Stimulated activated memory B cell treated with anti-CD40 and anti-IgM and Interleukin-4, amounts not matched to agents 10 μg/mL and 1 μg/mL and 100 μg/mL, for 72 hours (primary cell): ENCODE measurements around the gene ATF4.

Source experiments
- ATAC-seq: fragments of 150-1000 bp; cut with Tn5 transposase; 2 replicates; pipeline ENCODE4 v1.10.0; 2021
- H3K27ac Mint-ChIP-seq: one replicate; pipeline ENCODE4 v1.8.0; 2022; ENCODE audit warnings: mild to moderate bottlenecking, mixed read lengths
- H3K27me3 Mint-ChIP-seq: one replicate; pipeline ENCODE4 v1.8.0; 2022; ENCODE audit warnings: mixed read lengths
- H3K36me3 Mint-ChIP-seq: one replicate; pipeline ENCODE4 v1.8.0; 2022; ENCODE audit warnings: mixed read lengths
- H3K4me1 Mint-ChIP-seq: one replicate; pipeline ENCODE4 v1.8.0; 2022; ENCODE audit warnings: mixed read lengths
- H3K4me3 Mint-ChIP-seq: one replicate; pipeline ENCODE4 v1.8.0; 2022; ENCODE audit warnings: mild to moderate bottlenecking, moderate library complexity, mixed read lengths
- H3K9me3 Mint-ChIP-seq: one replicate; pipeline ENCODE4 v1.8.0; 2022; ENCODE audit warnings: mixed read lengths

ATF4 gene

DNA sequence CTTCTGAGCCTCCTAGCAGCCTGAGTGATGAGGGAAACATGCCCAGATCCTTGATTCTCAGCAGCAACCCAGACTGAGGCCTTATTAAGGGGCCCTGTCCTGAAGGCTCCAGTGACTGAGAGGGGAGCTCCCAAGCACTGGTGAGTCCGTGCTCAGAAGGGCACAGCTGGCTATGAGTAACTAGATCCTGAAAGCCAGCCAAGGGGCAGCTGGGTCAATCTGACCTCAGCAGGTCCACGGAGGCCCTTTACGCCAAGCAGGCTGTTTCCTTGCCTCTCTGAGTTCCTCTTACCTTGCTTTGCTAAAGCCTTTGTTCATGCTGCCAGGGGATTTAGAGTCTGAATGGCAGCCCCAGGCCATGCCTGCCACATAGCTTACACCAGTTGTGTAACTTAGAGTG, 37.6 kb upstream of the ATF4 start:
- no peak for ATAC-seq
- Mint-ChIP-seq H3K4me3 (no peak overlapping the region), H3K4me1 (peaks cover 11% of the 10 kb centered on the region), H3K36me3 (peaks cover 9% of the 10 kb centered on the region), H3K27me3 (no peaks in the 10 kb centered on the region), H3K27ac (no peak overlapping the region), H3K9me3 (no peaks in the 10 kb centered on the region)

DNA sequence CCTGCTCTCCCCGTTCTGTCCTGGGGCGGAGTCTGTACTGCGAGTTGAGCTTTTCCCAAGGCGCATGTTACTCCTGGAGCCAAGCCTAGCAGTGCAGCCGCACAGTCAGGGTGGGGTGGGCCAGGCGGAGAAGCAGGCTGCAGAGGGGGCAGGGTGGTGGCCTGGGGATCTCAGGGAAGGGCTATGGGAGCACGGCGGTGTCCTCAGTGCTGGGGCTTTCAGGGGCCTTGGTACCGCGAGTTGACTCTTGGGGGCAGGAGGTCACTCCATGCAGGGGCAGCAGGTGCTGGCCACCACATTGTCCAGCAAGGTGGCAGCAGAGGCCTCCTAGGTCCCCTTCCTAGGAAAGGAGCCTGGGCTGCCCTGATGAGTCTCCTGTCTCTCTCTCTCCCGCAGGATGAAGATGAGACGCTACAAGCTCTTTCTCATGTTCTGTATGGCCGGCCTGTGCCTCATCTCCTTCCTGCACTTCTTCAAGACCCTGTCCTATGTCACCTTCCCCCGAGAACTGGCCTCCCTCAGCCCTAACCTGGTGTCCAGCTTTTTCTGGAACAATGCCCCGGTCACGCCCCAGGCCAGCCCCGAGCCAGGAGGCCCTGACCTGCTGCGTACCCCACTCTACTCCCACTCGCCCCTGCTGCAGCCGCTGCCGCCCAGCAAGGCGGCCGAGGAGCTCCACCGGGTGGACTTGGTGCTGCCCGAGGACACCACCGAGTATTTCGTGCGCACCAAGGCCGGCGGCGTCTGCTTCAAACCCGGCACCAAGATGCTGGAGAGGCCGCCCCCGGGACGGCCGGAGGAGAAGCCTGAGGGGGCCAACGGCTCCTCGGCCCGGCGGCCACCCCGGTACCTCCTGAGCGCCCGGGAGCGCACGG, 33.2 kb upstream of the ATF4 start:
- Mint-ChIP-seq H3K36me3 (peaks cover 6% of the 10 kb centered on the region), H3K9me3 (no peaks in the 10 kb centered on the region), H3K4me1 (peaks cover 24% of the 10 kb centered on the region), H3K27me3 (no peaks in the 10 kb centered on the region), H3K4me3 (no peak overlapping the region), H3K27ac (no peak overlapping the region)
- no peak for ATAC-seq

DNA sequence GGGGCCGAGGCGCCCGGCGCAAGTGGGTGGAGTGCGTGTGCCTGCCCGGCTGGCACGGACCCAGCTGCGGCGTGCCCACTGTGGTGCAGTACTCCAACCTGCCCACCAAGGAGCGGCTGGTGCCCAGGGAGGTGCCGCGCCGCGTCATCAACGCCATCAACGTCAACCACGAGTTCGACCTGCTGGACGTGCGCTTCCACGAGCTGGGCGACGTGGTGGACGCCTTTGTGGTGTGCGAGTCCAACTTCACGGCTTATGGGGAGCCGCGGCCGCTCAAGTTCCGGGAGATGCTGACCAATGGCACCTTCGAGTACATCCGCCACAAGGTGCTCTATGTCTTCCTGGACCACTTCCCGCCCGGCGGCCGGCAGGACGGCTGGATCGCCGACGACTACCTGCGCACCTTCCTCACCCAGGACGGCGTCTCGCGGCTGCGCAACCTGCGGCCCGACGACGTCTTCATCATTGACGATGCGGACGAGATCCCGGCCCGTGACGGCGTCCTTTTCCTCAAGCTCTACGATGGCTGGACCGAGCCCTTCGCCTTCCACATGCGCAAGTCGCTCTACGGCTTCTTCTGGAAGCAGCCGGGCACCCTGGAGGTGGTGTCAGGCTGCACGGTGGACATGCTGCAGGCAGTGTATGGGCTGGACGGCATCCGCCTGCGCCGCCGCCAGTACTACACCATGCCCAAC, 32.4 kb upstream of the ATF4 start:
- Mint-ChIP-seq H3K4me3 (no peak overlapping the region), H3K27ac (no peak overlapping the region), H3K9me3 (no peaks in the 10 kb centered on the region), H3K36me3 (peaks cover 6% of the 10 kb centered on the region), H3K4me1 (peaks cover 27% of the 10 kb centered on the region), H3K27me3 (no peaks in the 10 kb centered on the region)
- no peak for ATAC-seq

DNA sequence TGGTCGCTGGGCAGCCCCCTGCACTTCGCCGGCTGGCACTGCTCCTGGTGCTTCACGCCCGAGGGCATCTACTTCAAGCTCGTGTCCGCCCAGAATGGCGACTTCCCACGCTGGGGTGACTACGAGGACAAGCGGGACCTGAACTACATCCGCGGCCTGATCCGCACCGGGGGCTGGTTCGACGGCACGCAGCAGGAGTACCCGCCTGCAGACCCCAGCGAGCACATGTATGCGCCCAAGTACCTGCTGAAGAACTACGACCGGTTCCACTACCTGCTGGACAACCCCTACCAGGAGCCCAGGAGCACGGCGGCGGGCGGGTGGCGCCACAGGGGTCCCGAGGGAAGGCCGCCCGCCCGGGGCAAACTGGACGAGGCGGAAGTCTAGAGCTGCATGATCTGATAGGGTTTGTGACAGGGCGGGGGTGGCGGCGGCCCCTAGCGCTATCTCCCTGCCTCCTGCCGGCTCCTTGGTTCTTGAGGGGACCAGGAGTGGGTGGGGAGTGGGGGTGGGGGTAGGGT, 31.7 kb upstream of the ATF4 start:
- no peak overlapping the region for H3K4me3 Mint-ChIP-seq

DNA sequence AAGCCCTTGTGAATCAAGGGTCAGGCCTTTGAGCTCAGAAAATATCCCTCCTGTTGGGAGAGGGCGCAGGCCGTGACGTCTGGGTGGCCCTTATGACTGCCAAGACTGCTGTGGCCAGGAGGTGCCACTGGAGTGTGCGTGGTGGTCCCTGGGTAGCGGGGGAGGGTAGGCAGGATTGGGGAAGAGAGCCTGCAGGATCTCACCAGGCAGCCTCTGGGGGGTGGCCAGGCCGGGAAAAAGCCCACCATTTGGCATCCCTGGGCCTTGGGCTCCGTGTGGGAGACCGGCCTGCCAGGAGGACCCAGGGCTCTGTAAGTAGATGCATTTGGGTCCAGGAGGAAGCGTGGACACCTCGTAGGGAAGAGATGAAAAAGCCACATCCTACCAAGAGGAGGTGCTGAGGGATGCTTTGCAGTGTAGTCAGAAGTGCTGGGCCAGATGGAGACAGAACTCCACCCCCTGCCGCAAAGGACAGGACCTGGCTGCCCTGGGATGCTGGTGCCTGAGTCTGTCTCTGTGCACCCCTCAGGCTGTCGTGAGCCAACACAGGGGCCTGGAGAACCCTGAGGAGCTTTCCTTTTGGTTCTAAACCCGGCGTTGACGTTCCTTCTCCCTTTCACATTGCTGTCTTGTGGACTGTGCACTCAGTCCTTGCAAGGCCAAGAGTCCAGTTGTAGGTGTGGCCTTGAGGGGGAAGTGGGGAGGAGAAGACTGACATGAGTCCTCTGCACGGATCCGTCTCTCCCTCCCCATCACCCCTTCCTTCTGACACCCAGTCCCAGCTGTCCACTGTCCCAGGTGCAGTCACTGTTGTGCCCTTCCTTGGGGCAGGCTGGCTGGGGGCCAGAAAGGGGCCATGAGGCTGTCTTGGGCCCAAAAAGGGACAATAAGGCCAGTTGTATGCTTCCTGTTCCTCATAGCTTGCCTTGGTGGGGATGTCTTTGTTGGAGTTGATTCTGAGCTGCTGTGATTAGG, 31.0 kb upstream of the ATF4 start:
- Mint-ChIP-seq H3K9me3 (no peaks in the 10 kb centered on the region), H3K4me1 (peaks cover 35% of the 10 kb centered on the region), H3K27ac (peak overlapping the region; percentile 12), H3K36me3 (peaks cover 6% of the 10 kb centered on the region), H3K27me3 (no peaks in the 10 kb centered on the region), H3K4me3 (peak overlapping the region; percentile 17)
- ATAC-seq = no peak

More for the DNA sequence above, 31.7 kb upstream of the ATF4 start:
- no peak for ATAC-seq
- Mint-ChIP-seq H3K27ac (no peak overlapping the region), H3K4me1 (peaks cover 34% of the 10 kb centered on the region), H3K36me3 (peaks cover 6% of the 10 kb centered on the region), H3K27me3 (no peaks in the 10 kb centered on the region), H3K9me3 (no peaks in the 10 kb centered on the region)

DNA sequence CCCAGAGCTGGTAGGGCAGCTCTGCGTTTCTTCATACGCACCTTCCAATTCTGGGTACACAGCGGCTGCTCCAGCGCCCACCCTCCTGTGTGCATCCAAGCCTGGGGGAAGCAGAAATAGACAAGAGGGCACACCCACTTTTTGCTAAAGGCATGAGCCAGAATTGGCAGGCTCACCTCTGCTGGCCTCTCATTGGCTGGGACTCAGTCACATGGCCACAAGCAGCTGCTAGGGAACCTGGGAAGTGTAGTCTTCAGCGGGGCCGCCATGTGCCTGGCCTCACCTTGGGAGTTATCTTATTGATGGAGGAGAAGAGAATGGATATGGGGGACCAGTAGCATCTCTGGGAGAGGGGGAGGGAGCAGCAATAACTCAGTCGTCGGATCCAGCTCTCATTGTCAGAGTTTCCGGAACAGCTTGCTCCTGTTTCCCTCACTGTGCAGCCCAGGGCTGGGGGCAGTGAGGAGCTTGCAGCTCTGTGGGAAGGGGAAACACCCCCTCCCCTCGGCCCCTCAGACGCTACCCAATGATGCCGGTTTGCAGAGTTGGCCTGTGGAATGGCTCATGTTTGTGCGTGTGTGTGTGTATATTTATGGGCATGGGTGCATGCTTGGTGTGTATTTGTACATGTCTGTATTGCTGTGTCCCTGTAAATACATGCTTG, 30.1 kb upstream of the ATF4 start:
- H3K4me3 Mint-ChIP-seq = peak overlapping the region; percentile 24
- peak; percentile 96 for ATAC-seq
- no peaks in the 10 kb centered on the region for H3K9me3 Mint-ChIP-seq
- no peaks in the 10 kb centered on the region for H3K27me3 Mint-ChIP-seq
- peaks cover 6% of the 10 kb centered on the region for H3K36me3 Mint-ChIP-seq
- H3K27ac Mint-ChIP-seq = peak overlapping the region; percentile 12
- peaks cover 43% of the 10 kb centered on the region for H3K4me1 Mint-ChIP-seq

DNA sequence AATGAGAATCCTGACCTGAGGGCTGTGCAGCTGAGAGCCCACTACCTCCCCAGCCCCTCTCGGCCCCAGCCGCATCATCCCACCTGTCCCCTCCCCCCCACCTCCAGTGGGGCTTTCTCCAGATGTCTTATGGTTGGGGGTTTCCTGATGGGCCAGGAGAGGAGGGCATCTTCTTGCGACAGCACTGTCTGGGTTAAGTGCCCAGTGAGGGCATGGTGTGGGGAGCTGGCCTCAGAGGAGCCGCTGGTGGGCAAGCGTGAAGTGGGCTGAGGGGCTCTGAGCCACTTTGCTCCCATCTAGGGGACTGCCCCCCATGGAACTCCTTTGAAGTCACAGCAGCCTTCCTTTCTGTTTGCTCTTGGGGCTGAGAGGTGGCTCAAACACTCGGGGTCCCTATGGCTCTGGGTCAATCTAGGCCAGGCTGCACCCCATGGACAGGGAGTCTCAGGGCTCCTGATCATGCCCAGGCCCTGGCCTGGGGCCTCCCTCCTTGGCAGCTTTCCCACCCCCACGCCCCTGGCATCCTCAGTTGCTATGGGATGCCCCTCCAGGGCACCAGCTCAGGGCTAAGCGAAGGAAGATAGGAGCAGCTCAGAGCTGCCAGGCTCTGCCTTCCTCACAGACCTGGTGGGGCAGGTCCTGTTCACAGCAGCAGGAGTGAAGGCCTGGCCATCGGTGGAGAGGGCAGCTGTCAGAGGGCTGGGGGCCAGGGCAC, 29.2 kb upstream of the ATF4 start:
- ATAC-seq = no peak
- H3K4me3 Mint-ChIP-seq = no peak overlapping the region
- H3K27ac Mint-ChIP-seq = peak overlapping the region; percentile 22
- H3K4me1 Mint-ChIP-seq = peaks cover 51% of the 10 kb centered on the region
- H3K36me3 Mint-ChIP-seq = peaks cover 6% of the 10 kb centered on the region
- H3K27me3 Mint-ChIP-seq = no peaks in the 10 kb centered on the region
- H3K9me3 Mint-ChIP-seq = no peaks in the 10 kb centered on the region

DNA sequence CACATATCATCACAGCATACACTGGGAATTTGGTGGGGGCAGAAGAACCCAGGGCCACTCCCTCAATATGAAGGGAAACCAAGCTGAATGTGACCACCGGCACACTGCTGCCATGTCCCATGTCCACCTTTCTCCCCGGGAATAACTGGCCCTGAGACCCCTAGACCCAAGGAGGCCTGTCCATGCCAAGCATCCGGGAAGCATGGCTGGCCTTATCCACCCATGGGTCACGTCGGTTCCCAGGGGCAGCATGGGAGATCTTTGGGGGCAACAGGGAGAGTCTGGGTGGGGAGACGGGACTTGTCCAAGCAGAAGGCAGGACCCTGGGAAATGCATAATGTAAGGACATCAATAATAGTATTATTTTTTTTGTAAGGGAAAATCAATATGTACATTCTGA, 28.7 kb upstream of the ATF4 start:
- H3K4me1 Mint-ChIP-seq = peaks cover 57% of the 10 kb centered on the region
- H3K4me3 Mint-ChIP-seq = no peak overlapping the region
- H3K36me3 Mint-ChIP-seq = peaks cover 6% of the 10 kb centered on the region
- no peaks in the 10 kb centered on the region for H3K27me3 Mint-ChIP-seq
- no peak overlapping the region for H3K27ac Mint-ChIP-seq
- H3K9me3 Mint-ChIP-seq = no peaks in the 10 kb centered on the region
- ATAC-seq = no peak

DNA sequence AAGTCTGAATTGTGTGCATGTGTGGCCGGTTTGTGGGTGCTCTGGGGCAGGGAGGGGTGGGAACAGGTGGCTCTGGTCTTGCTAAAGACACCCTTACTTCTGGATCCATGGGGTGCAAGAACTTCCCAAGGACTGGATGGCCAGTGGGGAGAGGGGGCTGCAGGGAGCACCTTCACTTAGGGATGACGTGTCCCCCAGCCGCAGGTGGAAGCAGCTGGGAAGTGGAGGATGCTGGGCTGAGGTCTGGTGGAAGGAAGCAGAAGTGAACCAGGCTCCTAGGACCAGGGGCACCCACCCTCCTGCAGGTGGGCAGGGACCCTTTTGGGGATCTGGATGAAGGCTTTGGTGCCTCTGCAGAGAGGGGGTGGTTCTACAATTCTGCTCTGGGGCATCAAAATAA, 28.2 kb upstream of the ATF4 start:
- no peak overlapping the region for H3K27ac Mint-ChIP-seq
- H3K9me3 Mint-ChIP-seq = no peaks in the 10 kb centered on the region
- no peak overlapping the region for H3K4me3 Mint-ChIP-seq
- H3K36me3 Mint-ChIP-seq = peaks cover 6% of the 10 kb centered on the region
- H3K4me1 Mint-ChIP-seq = peaks cover 60% of the 10 kb centered on the region
- no peak for ATAC-seq
- H3K27me3 Mint-ChIP-seq = no peaks in the 10 kb centered on the region

DNA sequence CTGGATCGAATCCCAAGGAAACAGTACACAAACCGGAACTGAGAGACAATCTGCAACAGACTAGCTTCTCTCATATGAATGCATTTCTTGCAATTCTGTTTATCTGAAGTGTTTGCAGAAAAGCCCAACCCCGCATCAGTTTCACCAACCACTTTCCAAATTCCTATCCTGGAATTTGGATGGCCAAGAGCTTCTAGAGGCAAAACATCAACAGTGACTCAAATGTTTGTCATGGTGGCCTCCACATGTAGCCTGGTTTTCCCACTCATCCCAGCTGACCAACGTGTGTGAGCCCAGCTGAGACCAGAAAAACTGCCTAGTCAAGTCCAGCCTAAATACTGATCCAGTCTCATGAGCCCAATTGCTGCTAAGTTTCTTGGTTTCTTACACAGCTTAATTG, 26.6 kb upstream of the ATF4 start:
- no peak overlapping the region for H3K4me3 Mint-ChIP-seq

DNA sequence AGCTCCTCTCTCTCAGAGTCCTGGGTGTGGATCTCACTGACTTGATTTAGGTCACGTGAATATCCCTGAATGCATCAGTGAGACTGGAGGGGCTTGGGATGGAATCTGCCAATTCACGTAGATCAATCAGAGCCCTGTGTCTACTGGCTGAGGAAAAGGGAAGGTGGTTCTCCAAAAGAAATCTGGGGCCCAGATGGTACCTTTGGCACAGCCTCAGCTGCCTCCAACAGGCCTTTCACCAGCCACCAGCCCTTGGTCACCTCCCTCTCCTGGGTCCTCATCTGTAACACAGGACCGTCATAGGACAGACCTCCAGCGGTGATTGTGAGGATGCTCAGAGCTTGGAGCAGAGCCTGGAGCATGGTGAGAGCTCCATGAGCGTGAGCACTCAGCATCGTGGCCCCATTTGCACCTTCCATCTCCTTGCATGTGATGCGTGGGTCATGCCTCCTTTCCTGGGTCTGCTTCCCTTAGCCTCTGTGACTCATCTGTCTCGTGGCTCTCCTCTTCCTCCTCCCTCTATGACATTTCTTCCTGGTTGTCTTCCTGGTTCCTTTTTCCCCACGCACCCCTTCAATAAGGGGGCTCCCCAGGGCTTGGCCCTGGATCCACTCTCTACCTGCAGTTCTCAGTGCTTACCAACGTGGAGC, 25.8 kb upstream of the ATF4 start:
- Mint-ChIP-seq H3K27me3 (no peaks in the 10 kb centered on the region), H3K27ac (peak overlapping the region; percentile 67), H3K9me3 (no peaks in the 10 kb centered on the region), H3K4me3 (no peak overlapping the region), H3K36me3 (no peaks in the 10 kb centered on the region), H3K4me1 (peaks cover 54% of the 10 kb centered on the region)
- no peak for ATAC-seq

More for the DNA sequence above, 26.6 kb upstream of the ATF4 start:
- H3K27ac Mint-ChIP-seq = no peak overlapping the region
- H3K9me3 Mint-ChIP-seq = no peaks in the 10 kb centered on the region
- peaks cover 60% of the 10 kb centered on the region for H3K4me1 Mint-ChIP-seq
- no peaks in the 10 kb centered on the region for H3K36me3 Mint-ChIP-seq
- no peaks in the 10 kb centered on the region for H3K27me3 Mint-ChIP-seq
- no peak for ATAC-seq

DNA sequence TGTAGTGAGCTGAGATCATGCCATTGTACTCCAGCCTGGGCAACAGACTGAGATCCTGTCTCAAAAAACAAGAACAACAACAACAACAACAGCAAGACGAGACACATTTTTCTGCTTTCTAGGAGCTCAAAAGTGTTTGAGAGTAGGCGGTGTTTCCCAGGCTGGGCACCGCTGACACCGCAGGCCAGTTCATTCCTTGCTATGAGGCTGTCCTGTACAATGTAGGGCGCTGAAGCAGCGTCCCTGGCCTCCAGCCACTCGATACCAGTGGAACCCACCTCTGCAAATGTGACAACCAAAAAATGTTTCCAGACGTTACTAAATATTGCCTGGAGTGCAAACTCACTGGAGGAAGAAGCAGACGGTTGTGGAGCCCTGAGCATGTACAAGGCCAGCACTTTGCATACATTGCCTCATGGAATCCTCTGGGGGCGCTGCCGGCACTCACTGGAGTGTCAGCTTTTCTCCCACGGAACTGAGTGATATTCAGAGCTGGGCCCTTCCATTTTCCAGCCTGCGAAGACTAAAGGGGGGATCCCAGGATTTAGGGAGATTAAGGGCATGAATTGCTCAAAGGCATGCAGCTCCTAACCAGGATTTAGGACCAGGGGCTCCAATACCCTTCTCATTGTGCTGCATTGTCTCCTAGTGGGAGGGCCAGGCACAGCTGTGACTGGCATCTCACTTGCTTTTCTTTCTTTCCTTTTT, 24.1 kb upstream of the ATF4 start:
- Mint-ChIP-seq H3K27ac (peak overlapping the region; percentile 67), H3K36me3 (no peaks in the 10 kb centered on the region), H3K9me3 (no peaks in the 10 kb centered on the region), H3K4me3 (no peak overlapping the region), H3K4me1 (peaks cover 41% of the 10 kb centered on the region), H3K27me3 (no peaks in the 10 kb centered on the region)
- ATAC-seq = peak; percentile 80

DNA sequence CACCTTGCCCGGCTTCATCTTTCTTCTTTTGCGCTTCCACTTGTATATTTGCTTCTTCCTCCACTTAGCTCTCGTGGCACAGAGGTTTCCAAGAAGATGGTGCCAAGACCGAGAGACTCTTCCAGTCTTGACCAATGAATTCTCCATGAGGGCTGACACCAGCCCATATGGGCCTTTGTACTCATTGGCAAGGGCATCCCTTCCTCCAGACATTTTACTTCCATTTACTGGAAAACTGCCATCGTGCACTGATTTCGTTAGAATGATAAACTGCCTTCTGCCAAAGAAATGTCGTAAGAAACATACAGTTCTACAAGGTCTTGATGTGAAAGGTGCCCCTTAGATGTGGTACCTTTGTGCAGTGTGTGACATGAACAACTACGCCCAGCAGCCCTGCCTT, 22.9 kb upstream of the ATF4 start:
- no peak for ATAC-seq
- Mint-ChIP-seq H3K36me3 (no peaks in the 10 kb centered on the region), H3K4me3 (no peak overlapping the region), H3K27ac (peak overlapping the region; percentile 67), H3K27me3 (no peaks in the 10 kb centered on the region), H3K9me3 (no peaks in the 10 kb centered on the region), H3K4me1 (peaks cover 46% of the 10 kb centered on the region)
